Measurements from ENCODE around the gene FMNL1.
"Not testable (repeated sequence)": the region's sequence is repeated elsewhere in the genome, so short reads cannot be mapped to it uniquely, and the experiment has no call there.

The FMNL1 gene, protein sequence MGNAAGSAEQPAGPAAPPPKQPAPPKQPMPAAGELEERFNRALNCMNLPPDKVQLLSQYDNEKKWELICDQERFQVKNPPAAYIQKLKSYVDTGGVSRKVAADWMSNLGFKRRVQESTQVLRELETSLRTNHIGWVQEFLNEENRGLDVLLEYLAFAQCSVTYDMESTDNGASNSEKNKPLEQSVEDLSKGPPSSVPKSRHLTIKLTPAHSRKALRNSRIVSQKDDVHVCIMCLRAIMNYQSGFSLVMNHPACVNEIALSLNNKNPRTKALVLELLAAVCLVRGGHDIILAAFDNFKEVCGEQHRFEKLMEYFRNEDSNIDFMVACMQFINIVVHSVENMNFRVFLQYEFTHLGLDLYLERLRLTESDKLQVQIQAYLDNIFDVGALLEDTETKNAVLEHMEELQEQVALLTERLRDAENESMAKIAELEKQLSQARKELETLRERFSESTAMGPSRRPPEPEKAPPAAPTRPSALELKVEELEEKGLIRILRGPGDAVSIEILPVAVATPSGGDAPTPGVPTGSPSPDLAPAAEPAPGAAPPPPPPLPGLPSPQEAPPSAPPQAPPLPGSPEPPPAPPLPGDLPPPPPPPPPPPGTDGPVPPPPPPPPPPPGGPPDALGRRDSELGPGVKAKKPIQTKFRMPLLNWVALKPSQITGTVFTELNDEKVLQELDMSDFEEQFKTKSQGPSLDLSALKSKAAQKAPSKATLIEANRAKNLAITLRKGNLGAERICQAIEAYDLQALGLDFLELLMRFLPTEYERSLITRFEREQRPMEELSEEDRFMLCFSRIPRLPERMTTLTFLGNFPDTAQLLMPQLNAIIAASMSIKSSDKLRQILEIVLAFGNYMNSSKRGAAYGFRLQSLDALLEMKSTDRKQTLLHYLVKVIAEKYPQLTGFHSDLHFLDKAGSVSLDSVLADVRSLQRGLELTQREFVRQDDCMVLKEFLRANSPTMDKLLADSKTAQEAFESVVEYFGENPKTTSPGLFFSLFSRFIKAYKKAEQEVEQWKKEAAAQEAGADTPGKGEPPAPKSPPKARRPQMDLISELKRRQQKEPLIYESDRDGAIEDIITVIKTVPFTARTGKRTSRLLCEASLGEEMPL

GRCh38 chr17:45221081-45222013, at the start of gene FMNL1:
Gene FMNL1, plus strand, starts transcription at chr17:45221885. Its CDS starts 240 bp downstream, at chr17:45222125.
- DNase-seq (ENCODE audit: low spot score): peak; percentile 51

DNA sequence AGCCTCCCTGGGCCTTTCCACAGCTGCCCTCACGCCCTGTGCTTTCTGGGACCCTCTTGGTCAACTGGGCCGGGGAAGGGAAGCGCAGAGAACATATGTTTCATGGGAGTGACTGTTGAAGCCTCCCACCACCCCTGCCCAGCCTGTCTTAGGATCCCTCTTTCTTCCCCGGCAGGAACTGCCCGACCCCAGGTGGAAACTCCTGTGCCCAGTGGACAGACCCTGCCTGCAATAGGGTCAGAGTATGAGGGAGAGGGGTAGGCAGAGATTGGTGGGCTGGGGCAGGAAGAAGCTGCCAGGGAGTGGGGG, 49.5 kb upstream of the FMNL1 start:
- DNase-seq (ENCODE audit: low spot score): no peak

DNA sequence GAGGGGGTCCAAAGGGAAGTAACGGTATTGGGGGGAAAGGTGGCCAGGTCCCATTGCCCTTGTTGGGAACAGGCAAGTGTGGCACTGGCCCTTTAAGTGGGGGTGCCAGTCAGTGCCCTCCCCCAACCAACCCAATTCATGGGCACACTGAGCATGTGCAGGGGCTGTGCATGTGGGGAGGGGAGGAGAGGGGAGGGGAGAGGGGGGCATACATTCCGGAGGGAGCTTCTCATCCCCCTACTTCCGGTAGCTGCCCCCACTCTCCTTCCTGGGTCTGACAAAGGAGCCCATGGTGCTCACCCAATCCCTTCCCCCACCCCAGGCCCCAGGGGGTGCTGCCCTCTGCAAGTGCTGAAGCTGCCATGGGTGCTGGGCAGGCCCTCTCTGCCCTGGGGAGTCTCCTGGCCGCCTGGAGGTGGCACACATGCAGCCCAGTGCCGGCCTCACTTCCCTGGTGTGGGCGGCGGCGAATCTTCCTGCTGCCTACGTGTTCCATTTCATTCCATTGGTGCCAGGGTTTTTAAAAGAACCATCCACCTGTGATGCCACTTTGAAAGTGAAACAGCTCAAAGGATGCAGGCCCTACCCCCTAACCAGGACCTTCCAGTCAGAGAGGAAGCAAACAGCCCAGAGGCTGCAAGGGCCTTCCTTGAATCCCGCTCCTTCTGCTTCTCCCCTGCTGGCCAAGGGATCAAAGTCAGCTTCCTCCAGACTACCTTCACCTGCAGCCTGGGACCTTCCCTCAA, 49.0 kb upstream of the FMNL1 start:
- peak; percentile 95 for DNase-seq (ENCODE audit: low spot score)

GRCh38 chr17:45175759-45176115, 45.9 kb upstream of the FMNL1 start:
- no peak for DNase-seq (ENCODE audit: low spot score)

- no peak for DNase-seq (ENCODE audit: low spot score)
These were observed 44.1 kb upstream of the FMNL1 start for GRCh38 chr17:45177563-45177962.

DNA sequence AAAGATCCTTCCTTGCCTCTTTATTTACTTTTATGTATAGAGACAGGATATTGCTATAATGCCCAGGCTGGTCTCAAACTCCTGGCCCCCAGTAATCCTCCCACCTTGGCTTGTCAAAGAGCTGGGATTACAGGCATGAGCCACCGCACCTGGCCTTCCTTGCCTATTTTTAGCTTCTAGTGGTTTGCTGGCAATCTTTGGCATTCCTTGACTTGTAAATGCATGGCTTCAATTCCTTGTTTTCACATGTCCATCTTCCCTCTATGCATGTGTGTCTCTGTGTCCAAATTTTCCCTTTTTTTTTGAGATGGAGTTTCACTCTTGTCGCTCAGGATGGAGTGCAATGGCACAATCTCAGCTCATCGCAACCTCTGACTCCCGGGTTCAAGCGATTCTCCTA, 37.5 kb upstream of the FMNL1 start:
- DNase-seq (ENCODE audit: low spot score): no peak

GRCh38 chr17:45186801-45187354, 34.8 kb upstream of the FMNL1 start:
- DNase-seq (ENCODE audit: low spot score): no peak

DNA sequence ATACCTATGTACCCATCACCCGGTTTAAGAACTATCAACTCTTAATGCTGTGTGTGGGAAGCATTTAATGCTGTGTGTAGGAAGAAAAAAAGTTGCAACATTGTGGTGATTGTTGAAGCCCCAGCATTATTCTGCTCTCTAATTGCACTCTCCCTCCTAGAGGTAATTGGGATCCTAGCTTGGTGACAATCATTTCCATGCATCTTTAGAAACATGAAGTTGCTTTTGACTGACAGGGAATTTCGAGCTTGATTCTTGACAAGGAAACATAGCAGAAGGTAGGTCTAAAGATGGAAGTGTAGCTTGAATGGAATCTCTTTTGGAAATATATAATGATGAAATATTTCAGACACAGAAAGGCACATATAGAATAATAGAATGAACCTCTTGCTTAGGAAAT, 32.7 kb upstream of the FMNL1 start:
- no peak for DNase-seq (ENCODE audit: low spot score)

- no peak for DNase-seq (ENCODE audit: low spot score)
These were observed 31.0 kb upstream of the FMNL1 start for GRCh38 chr17:45190503-45191255.

- DNase-seq (ENCODE audit: low spot score): no peak
These were observed 26.3 kb upstream of the FMNL1 start for GRCh38 chr17:45195424-45195823.

GRCh38 chr17:45197108-45197507, 24.6 kb upstream of the FMNL1 start:
- no peak for DNase-seq (ENCODE audit: low spot score)

- DNase-seq (ENCODE audit: low spot score): peak; percentile 85
These were observed 23.9 kb upstream of the FMNL1 start for GRCh38 chr17:45197555-45198334.

GRCh38 chr17:45200701-45201100, 21.0 kb upstream of the FMNL1 start:
- DNase-seq (ENCODE audit: low spot score): no peak

GRCh38 chr17:45201457-45201856, 20.2 kb upstream of the FMNL1 start:
- DNase-seq (ENCODE audit: low spot score): no peak

DNA sequence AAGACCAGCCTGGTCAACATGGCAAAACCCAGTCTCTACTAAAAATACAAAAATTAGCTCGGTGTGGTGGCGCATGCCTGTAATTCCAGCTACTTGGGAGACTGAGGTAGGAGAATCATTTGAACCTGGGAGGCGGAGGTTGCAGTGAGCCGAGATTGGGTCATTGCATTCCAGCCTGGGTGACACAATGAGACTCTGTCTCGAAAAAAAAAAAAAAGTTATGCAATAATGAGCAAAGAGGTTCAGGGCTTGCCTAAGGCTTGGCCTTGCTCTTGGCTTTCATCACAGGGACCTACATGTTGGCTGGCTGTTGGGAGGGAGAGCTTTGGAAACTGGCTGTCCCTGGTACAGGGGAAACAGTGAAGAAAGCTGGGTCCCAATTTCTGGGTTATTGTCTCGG, 19.8 kb upstream of the FMNL1 start:
- not testable (repeated sequence) for DNase-seq (ENCODE audit: low spot score)

DNA sequence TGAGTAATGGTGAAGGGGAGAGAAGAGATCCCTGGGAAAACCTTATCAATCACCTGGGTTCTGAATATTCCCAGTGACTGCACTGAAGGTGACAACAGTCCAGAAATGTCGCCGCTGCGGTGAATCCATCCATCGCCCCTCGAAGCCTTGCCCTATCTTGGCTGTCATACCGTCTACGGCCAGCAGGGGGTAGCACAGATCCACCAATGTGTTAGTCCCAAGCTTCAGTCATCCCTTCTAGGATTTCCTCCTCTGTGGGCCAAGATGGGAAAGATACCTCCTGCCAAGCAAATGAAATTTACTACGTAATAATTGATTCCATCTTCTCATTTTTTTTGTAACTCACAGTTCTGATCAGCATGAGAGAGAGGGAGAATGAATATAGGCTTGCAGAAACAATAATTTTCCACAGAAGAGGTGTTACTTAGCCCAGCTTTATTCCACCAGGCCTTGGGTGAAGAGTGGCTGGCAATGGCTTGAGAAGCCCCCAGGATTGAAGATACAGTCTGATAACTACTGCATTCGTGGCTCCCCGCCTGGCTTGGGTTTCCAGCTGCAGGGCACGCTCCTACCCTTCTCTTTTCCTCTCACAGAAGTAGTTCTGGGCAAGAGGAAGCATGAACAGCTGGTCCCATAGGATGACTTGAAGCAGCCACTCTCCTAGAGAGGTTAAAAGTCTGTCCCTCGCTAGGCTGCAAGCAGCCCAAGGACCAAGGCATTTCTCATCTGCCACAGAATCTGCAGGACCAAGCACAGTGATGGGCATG, 2.6 kb upstream of the FMNL1 start:
- DNase-seq (ENCODE audit: low spot score): peak; percentile 89

DNA sequence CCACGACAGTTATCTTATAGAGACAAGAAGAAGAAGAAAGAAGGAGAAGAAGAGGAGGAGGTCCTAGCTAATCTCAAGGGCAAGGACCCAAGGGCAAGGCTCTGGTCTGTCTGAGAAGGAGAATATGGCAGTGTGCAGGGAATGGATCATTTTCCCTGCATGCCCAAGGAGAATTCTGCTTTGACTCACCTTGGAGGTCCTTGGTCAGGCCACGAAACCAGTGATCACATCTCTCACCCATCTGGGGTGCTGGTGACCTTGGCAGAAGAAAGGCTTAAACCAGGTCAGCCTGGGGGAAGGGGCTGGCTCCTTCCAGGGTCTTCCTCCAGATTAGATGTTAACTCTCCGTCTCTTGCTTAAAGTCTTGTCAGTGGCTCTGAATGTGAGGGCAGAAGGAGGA, 1.6 kb upstream of the FMNL1 start:
- no peak for DNase-seq (ENCODE audit: low spot score)

DNA sequence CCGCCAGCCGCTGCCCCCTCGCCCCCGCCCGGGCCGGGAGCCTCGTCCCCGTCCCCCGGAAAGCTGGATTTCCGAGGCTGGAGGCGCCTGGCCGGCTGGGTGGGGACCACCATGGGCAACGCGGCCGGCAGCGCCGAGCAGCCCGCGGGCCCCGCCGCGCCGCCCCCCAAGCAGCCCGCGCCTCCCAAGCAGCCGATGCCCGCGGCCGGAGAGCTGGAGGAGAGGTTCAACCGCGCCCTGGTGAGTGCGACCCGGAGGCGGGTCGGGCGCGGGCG, 266 bp downstream of the FMNL1 start:
- DNase-seq (ENCODE audit: low spot score): no peak
